Activated T-helper 1 cell treated with anti-CD3 and anti-CD28 coated beads, Interleukin-12 subunit alpha, Interleukin-12 subunit beta, Interleukin-2, Interleukin-4 antibody, amounts not matched to agents 30 ng/mL and 10 ng/mL and 1 ng/mL, durations not matched to agents 14 hours and 24 hours and 36 hours (primary cell): Measurements from ENCODE around the gene SEC14L6. TPM values are rescaled to one million over a fixed set of nuclear protein-coding genes. Genes with fewer than 3 reads are reported as not detected.
"Not testable (repeated sequence)": the region's sequence is repeated elsewhere in the genome, so short reads cannot be mapped to it uniquely, and the experiment has no call there.

ENCODE experiments used
- DNase-seq: peaks from one replicate; pipeline ENCODE4 v3.0.0; 2021; ENCODE audit warnings: low spot score
- H3K27ac Mint-ChIP-seq: one replicate; pipeline ENCODE4 v1.8.0; 2021; ENCODE audit warnings: mild to moderate bottlenecking, mixed read lengths
- H3K27me3 Mint-ChIP-seq: one replicate; pipeline ENCODE4 v1.8.0; 2022; ENCODE audit warnings: mild to moderate bottlenecking, moderate library complexity, mixed read lengths; ENCODE audit not compliant: insufficient read depth
- H3K36me3 Mint-ChIP-seq: one replicate; pipeline ENCODE4 v1.8.0; 2021; ENCODE audit warnings: low read depth, mixed read lengths
- H3K4me1 Mint-ChIP-seq: one replicate; pipeline ENCODE4 v1.8.0; 2021; ENCODE audit warnings: low read depth, mixed read lengths
- H3K4me3 Mint-ChIP-seq: one replicate; pipeline ENCODE4 v1.8.0; 2021; ENCODE audit warnings: mild to moderate bottlenecking, moderate library complexity, mixed read lengths
- H3K9me3 Mint-ChIP-seq: one replicate; pipeline ENCODE4 v1.8.0; 2021; ENCODE audit warnings: mixed read lengths
- intact Hi-C: fragments of 100-400 bp; cut with micrococcal nuclease; formaldehyde crosslinking; loops from one replicate; pipeline ENCODE4 v1.15.1; 2024
- total RNA-seq: library from RNA; stranded (reverse); gene quantifications from 2 replicates; pipeline ENCODE4 v1.2.3, GENCODE V29; 2022

SEC14L6 gene
- total RNA-seq: not detected in 2 replicates

GRCh38 chr22:30546616-30547015, at the start of gene SEC14L6:
Gene SEC14L6, minus strand, starts transcription at chr22:30546741. Its CDS starts 59 bp downstream, at chr22:30546682.
- no peak within 1 kb of the TSS for H3K4me3 Mint-ChIP-seq
- peaks cover 18% of the 10 kb centered on the region for H3K27me3 Mint-ChIP-seq
- no peaks in the 10 kb centered on the region for H3K9me3 Mint-ChIP-seq
- H3K36me3 Mint-ChIP-seq: no peaks in the 10 kb centered on the region
- intact Hi-C loops: no loop called here
- no peaks in the 10 kb centered on the region for H3K4me1 Mint-ChIP-seq
- DNase-seq: no peak
- no peak within 1 kb of the TSS for H3K27ac Mint-ChIP-seq

- Mint-ChIP-seq H3K27me3 (peaks cover 12% of the 10 kb centered on the region), H3K4me3 (no peak overlapping the region), H3K36me3 (no peaks in the 10 kb centered on the region), H3K9me3 (no peaks in the 10 kb centered on the region), H3K4me1 (no peaks in the 10 kb centered on the region), H3K27ac (no peak overlapping the region)
- no peak for DNase-seq
- intact Hi-C loops: loop anchor here (10.0 kb wide), 1 partner anchor 991 kb away; the partner anchor contains the start of gene NF2
Observed at GRCh38 chr22:30596199-30596598, 49.7 kb upstream of the SEC14L6 start.

GRCh38 chr22:30592360-30592713, 45.8 kb upstream of the SEC14L6 start:
- not testable (repeated sequence) for DNase-seq, H3K9me3 Mint-ChIP-seq, H3K4me3 Mint-ChIP-seq, H3K27ac Mint-ChIP-seq, H3K36me3 Mint-ChIP-seq, H3K4me1 Mint-ChIP-seq
- intact Hi-C loops: loop anchor here (1.0 to 10.0 kb wide), 14 partner anchors 17 to 1160 kb away; partner anchors contain the start of genes CASTOR1, DEPDC5, DUSP18 and MTMR3
- H3K27me3 Mint-ChIP-seq: peaks cover 12% of the 10 kb centered on the region

- Mint-ChIP-seq H3K36me3 (peaks cover 6% of the 10 kb centered on the region), H3K27ac (no peak within 1 kb of the TSS), H3K4me3 (no peak within 1 kb of the TSS), H3K4me1 (no peaks in the 10 kb centered on the region), H3K9me3 (no peaks in the 10 kb centered on the region), H3K27me3 (peaks cover 12% of the 10 kb centered on the region)
- intact Hi-C loops: loop anchor here (1.0 to 10.0 kb wide), 14 partner anchors 18 to 1161 kb away; partner anchors contain the start of genes CASTOR1, DEPDC5, DUSP18 and MTMR3
- peak; percentile 93 for DNase-seq
Observed at GRCh38 chr22:30591588-30592359, 45.2 kb upstream of the SEC14L6 start, which contains the start of gene PES1. Gene PES1, minus strand, starts transcription at chr22:30591910. Its CDS starts 77 bp downstream, at chr22:30591833.

GRCh38 chr22:30591191-30591587, 44.6 kb upstream of the SEC14L6 start:
- no peak for DNase-seq

GRCh38 chr22:30586414-30586813, 39.9 kb upstream of the SEC14L6 start:
- Mint-ChIP-seq H3K27ac (no peak overlapping the region), H3K4me3 (no peak overlapping the region), H3K27me3 (no peaks in the 10 kb centered on the region), H3K4me1 (no peaks in the 10 kb centered on the region), H3K36me3 (peaks cover 35% of the 10 kb centered on the region), H3K9me3 (no peaks in the 10 kb centered on the region)
- DNase-seq: no peak
- intact Hi-C loops: no loop called here

More at GRCh38 chr22:30591191-30591587, 44.6 kb upstream of the SEC14L6 start:
- Mint-ChIP-seq H3K27ac (no peak overlapping the region), H3K9me3 (no peaks in the 10 kb centered on the region), H3K4me3 (no peak overlapping the region), H3K27me3 (peaks cover 12% of the 10 kb centered on the region), H3K4me1 (no peaks in the 10 kb centered on the region), H3K36me3 (peaks cover 10% of the 10 kb centered on the region)
- intact Hi-C loops: loop anchor here (5.0 to 10.0 kb wide), 7 partner anchors 151 to 1161 kb away; partner anchors contain the start of genes CASTOR1, DEPDC5, MTMR3 and NF2

- Mint-ChIP-seq H3K27me3 (no peaks in the 10 kb centered on the region), H3K4me1 (no peaks in the 10 kb centered on the region), H3K27ac (no peak overlapping the region), H3K4me3 (no peak overlapping the region), H3K36me3 (peaks cover 47% of the 10 kb centered on the region), H3K9me3 (no peaks in the 10 kb centered on the region)
- DNase-seq: no peak
- intact Hi-C loops: no loop called here
Observed at GRCh38 chr22:30584441-30584840, 37.9 kb upstream of the SEC14L6 start.

DNA sequence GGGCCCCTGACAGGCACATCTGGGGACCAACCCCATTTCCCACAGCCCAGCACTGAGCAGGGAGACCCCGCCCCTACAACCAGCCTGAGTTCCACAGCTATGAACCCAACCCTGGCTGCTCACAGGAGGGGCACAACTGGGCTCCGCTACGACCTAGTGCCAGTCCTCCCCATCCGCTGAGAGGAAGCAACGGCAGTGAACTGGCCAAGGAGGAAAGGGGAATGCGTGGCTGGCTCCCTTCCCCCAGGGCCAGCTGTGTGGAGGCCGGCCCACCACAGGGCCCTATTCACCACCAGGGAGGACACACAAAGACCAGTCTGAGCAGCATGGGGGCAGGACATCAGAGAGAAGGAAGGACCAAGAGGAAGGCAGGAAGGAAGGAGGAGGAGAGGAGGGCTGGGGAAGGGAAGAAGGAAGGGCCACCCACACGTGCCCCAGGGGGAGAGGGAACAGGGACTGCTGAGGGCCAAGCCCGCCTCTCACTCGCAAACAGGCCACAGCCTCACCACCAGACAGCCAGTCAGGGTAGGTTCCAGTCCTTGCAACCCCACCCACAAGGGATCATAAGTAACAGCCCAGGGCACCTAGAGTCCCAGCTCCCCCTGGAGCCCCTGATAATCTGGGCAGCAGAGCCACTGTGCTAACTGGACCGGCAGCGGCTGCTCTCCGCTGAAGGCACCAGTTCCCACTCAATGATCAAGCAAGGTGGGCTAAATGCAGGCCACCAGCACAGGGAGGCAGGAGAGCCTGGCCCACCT, 36.4 kb upstream of the SEC14L6 start:
- no peak overlapping the region for H3K27ac Mint-ChIP-seq
- no peaks in the 10 kb centered on the region for H3K27me3 Mint-ChIP-seq
- no peak overlapping the region for H3K4me3 Mint-ChIP-seq
- intact Hi-C loops: no loop called here
- H3K36me3 Mint-ChIP-seq: peaks cover 56% of the 10 kb centered on the region
- no peak for DNase-seq
- H3K9me3 Mint-ChIP-seq: no peaks in the 10 kb centered on the region
- H3K4me1 Mint-ChIP-seq: no peaks in the 10 kb centered on the region

DNA sequence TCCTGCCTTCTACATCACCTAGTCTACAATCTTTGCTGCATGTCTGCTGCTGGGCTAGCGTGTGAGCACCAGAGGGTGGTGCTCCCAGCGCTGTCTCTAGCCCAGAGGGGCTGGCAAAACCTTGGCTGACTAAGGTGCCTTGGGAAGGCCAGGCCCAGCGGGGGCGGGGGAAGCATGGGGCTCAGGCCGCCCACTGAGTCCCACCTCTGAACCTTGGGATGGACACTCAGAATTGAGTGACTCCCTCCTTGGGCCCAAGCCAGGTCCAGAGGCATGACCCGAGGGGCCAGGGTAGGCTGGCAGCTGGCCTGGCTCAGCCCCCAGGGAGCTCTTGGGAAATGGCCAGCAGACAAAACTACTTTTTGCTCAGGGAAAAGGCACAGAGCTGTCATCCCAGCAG, 35.5 kb upstream of the SEC14L6 start:
- no peak overlapping the region for H3K27ac Mint-ChIP-seq
- no peaks in the 10 kb centered on the region for H3K9me3 Mint-ChIP-seq
- intact Hi-C loops: no loop called here
- H3K4me3 Mint-ChIP-seq: no peak overlapping the region
- DNase-seq: no peak
- no peaks in the 10 kb centered on the region for H3K4me1 Mint-ChIP-seq
- no peaks in the 10 kb centered on the region for H3K27me3 Mint-ChIP-seq
- peaks cover 59% of the 10 kb centered on the region for H3K36me3 Mint-ChIP-seq

- Mint-ChIP-seq H3K9me3 (no peaks in the 10 kb centered on the region), H3K4me1 (no peaks in the 10 kb centered on the region), H3K4me3 (no peak overlapping the region), H3K36me3 (peaks cover 58% of the 10 kb centered on the region), H3K27me3 (no peaks in the 10 kb centered on the region), H3K27ac (no peak overlapping the region)
- DNase-seq: no peak
- intact Hi-C loops: no loop called here
Observed at GRCh38 chr22:30580896-30581295, 34.4 kb upstream of the SEC14L6 start.

DNA sequence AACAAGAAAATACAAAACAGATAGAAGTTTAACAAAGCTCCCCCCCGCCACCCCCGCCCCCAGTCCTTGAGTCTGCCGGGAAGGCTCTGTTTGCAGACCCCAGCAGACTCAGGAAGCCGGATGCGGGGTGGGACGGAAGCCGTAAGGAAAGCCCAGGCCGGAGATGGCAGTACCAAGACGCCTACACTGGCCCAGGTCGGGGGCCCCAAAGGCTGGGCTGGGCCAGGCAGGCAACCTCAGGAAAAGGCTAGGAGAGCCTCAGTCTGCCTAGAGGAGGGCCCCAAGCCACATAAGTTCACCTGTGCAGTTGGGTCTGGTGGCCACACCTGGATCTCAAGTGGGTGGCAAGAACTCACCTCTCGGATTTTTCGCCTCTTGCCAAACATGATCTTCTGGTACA, 31.9 kb upstream of the SEC14L6 start:
- no peaks in the 10 kb centered on the region for H3K4me1 Mint-ChIP-seq
- intact Hi-C loops: no loop called here
- peaks cover 47% of the 10 kb centered on the region for H3K36me3 Mint-ChIP-seq
- no peak for DNase-seq
- peaks cover 4% of the 10 kb centered on the region for H3K27me3 Mint-ChIP-seq
- no peak overlapping the region for H3K27ac Mint-ChIP-seq
- no peak overlapping the region for H3K4me3 Mint-ChIP-seq
- H3K9me3 Mint-ChIP-seq: no peaks in the 10 kb centered on the region

DNA sequence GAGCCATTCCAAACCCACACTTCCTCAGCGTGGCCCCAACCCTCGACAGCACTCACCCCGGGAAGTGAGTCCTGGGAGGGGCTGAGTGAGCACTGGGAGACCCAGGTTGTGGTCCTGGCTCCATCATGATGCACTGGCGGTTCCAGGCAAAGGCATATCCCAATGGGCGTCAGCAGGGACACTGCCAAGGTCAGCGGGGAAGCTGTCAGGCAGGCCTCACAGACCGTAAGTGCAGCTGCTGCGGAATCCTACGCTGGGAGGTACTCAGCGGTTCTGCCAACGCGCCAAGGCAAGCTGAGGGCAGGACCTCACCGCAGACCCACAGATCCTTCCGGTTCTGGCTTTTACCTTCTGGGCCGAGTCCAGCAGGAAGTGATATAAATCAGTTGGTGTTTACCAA, 29.3 kb upstream of the SEC14L6 start:
- no peaks in the 10 kb centered on the region for H3K4me1 Mint-ChIP-seq
- H3K27ac Mint-ChIP-seq: no peak overlapping the region
- no peak for DNase-seq
- no peak overlapping the region for H3K4me3 Mint-ChIP-seq
- peaks cover 4% of the 10 kb centered on the region for H3K27me3 Mint-ChIP-seq
- H3K36me3 Mint-ChIP-seq: peaks cover 36% of the 10 kb centered on the region
- intact Hi-C loops: no loop called here
- no peaks in the 10 kb centered on the region for H3K9me3 Mint-ChIP-seq
